GM19035 (cell line): Measurements from ENCODE around the gene SNX25.

ENCODE experiments used
- ATAC-seq: cut with Tn5 transposase; IDR thresholded peaks from one replicate; pipeline ENCODE4 v1.9.1; 2021; ENCODE audit not compliant: unreplicated experiment

Gene SNX25

GRCh38 chr4:185370268-185370949 lies 161.0 kb downstream of the SNX25 start:
- no peak for ATAC-seq

GRCh38 chr4:185371702-185372101 lies 162.3 kb downstream of the SNX25 start:
- ATAC-seq = no peak

GRCh38 chr4:185374027-185374426 lies 164.6 kb downstream of the SNX25 start:
- ATAC-seq = no peak

GRCh38 chr4:185374573-185374972 lies 165.2 kb downstream of the SNX25 start:
- no peak for ATAC-seq

GRCh38 chr4:185378264-185378663 lies 168.9 kb downstream of the SNX25 start:
- no peak for ATAC-seq

- no peak for ATAC-seq
Measured at GRCh38 chr4:185379326-185380295, 170.2 kb downstream of the SNX25 start.

GRCh38 chr4:185380320-185380719 lies 170.9 kb downstream of the SNX25 start:
- ATAC-seq = no peak

- ATAC-seq = no peak
Measured at GRCh38 chr4:185381288-185382196, 172.1 kb downstream of the SNX25 start.

- ATAC-seq = no peak
Measured at GRCh38 chr4:185382754-185383153, 173.4 kb downstream of the SNX25 start.

GRCh38 chr4:185383451-185383850 lies 174.1 kb downstream of the SNX25 start:
- no peak for ATAC-seq

GRCh38 chr4:185384061-185384460 lies 174.7 kb downstream of the SNX25 start:
- ATAC-seq = no peak

- no peak for ATAC-seq
Measured at GRCh38 chr4:185384930-185385331, 175.5 kb downstream of the SNX25 start.

- no peak for ATAC-seq
Measured at GRCh38 chr4:185387957-185388356, 178.6 kb downstream of the SNX25 start.

GRCh38 chr4:185390941-185391340 lies 181.5 kb downstream of the SNX25 start:
- ATAC-seq = no peak

- ATAC-seq = no peak
Measured at GRCh38 chr4:185392156-185392555, 182.8 kb downstream of the SNX25 start.

- no peak for ATAC-seq
Measured at GRCh38 chr4:185394568-185395237, 185.3 kb downstream of the SNX25 start.

GRCh38 chr4:185395238-185395955 lies 186.0 kb downstream of the SNX25 start, which contains the start of gene LRP2BP:
Gene LRP2BP (minus strand): TSS chr4:185395924. CDS start chr4:185378186, 17,738 bp downstream.
- ATAC-seq = no peak

- peak; percentile 78 for ATAC-seq
Measured at GRCh38 chr4:185395956-185396723, 186.7 kb downstream of the SNX25 start.
